ENCODE results near the gene MLXIP.
A peak's percentile ranks its signal among the peaks of the same experiment; 100 is the strongest.

Gene MLXIP

GRCh38 chr12:122189626-122190475, 111.3 kb downstream of the MLXIP start:
- DNase-seq (ENCODE audit: low spot score), result no peak
- no peak for TF ChIP-seq CTCF (IDR thresholded peaks at IDR 0.05; ENCODE audit: extremely low read depth, insufficient read depth, missing control alignments)
- in situ Hi-C loops (cut with MboI; ENCODE audit: low pct_unique_long_range_greater_than_20kb, low sequenced_read_pairs, unreplicated experiment), result loop anchor here (10.0 kb wide), 1 partner anchor 135 kb away; no protein-coding TSS in a partner anchor

- DNase-seq (ENCODE audit: low spot score), result peak; percentile 89
- peak; percentile 94 for TF ChIP-seq CTCF (IDR thresholded peaks at IDR 0.05; ENCODE audit: extremely low read depth, insufficient read depth, missing control alignments)
- in situ Hi-C loops (cut with MboI; ENCODE audit: low pct_unique_long_range_greater_than_20kb, low sequenced_read_pairs, unreplicated experiment), result no loop called here
These were observed 112.5 kb downstream of the MLXIP start for GRCh38 chr12:122190842-122191668.

- in situ Hi-C loops (cut with MboI; ENCODE audit: low pct_unique_long_range_greater_than_20kb, low sequenced_read_pairs, unreplicated experiment), result no loop called here
These were observed 113.9 kb downstream of the MLXIP start for GRCh38 chr12:122192441-122192840.

GRCh38 chr12:122194804-122195203, 116.2 kb downstream of the MLXIP start:
- TF ChIP-seq CTCF (IDR thresholded peaks at IDR 0.05; ENCODE audit: extremely low read depth, insufficient read depth, missing control alignments), result no peak
- DNase-seq (ENCODE audit: low spot score), result no peak
- in situ Hi-C loops (cut with MboI; ENCODE audit: low pct_unique_long_range_greater_than_20kb, low sequenced_read_pairs, unreplicated experiment), result no loop called here

More at GRCh38 chr12:122192441-122192840, 113.9 kb downstream of the MLXIP start:
- no peak for DNase-seq (ENCODE audit: low spot score)
- TF ChIP-seq CTCF (IDR thresholded peaks at IDR 0.05; ENCODE audit: extremely low read depth, insufficient read depth, missing control alignments), result no peak

- TF ChIP-seq CTCF (IDR thresholded peaks at IDR 0.05; ENCODE audit: extremely low read depth, insufficient read depth, missing control alignments), result no peak
- in situ Hi-C loops (cut with MboI; ENCODE audit: low pct_unique_long_range_greater_than_20kb, low sequenced_read_pairs, unreplicated experiment), result no loop called here
- no peak for DNase-seq (ENCODE audit: low spot score)
These were observed 116.8 kb downstream of the MLXIP start for GRCh38 chr12:122195405-122195804.

Measured in GM13977 (cell line).